ENCODE results near the gene PCDH9. TPM values are rescaled to one million over a fixed set of nuclear protein-coding genes. Genes with fewer than 3 reads are reported as not detected.

The PCDH9 gene
- total RNA-seq, 1 donor from 2014 or later, result 0.40 TPM

- peak; percentile 57 for TF ChIP-seq CTCF (conservative IDR thresholded peaks at IDR 0.05; ENCODE audit: low read depth, low read length)
- DNase-seq (ENCODE audit: low read depth), result no peak
- no peak overlapping the region for H3K4me3 ChIP-seq (ENCODE audit: low read depth, low read length)
These were observed 611.4 kb downstream of the PCDH9 start for GRCh38 chr13:66618702-66619101.

- no peak overlapping the region for H3K4me3 ChIP-seq (ENCODE audit: low read depth, low read length)
- no peak for DNase-seq (ENCODE audit: low read depth)
- TF ChIP-seq CTCF (conservative IDR thresholded peaks at IDR 0.05; ENCODE audit: low read depth, low read length), result no peak
These were observed 612.4 kb downstream of the PCDH9 start for GRCh38 chr13:66617786-66618185.

GRCh38 chr13:66612983-66613382, 617.2 kb downstream of the PCDH9 start:
- H3K4me3 ChIP-seq (ENCODE audit: low read depth, low read length), result no peak overlapping the region
- no peak for DNase-seq (ENCODE audit: low read depth)
- TF ChIP-seq CTCF (conservative IDR thresholded peaks at IDR 0.05; ENCODE audit: low read depth, low read length), result no peak

GRCh38 chr13:66586489-66586888, 643.6 kb downstream of the PCDH9 start:
- TF ChIP-seq CTCF (conservative IDR thresholded peaks at IDR 0.05; ENCODE audit: low read depth, low read length), result no peak
- no peak overlapping the region for H3K4me3 ChIP-seq (ENCODE audit: low read depth, low read length)
- no peak for DNase-seq (ENCODE audit: low read depth)

GRCh38 chr13:66585669-66586203, 644.4 kb downstream of the PCDH9 start:
- no peak for DNase-seq (ENCODE audit: low read depth)
- no peak for TF ChIP-seq CTCF (conservative IDR thresholded peaks at IDR 0.05; ENCODE audit: low read depth, low read length)
- H3K4me3 ChIP-seq (ENCODE audit: low read depth, low read length), result no peak overlapping the region

GRCh38 chr13:66581675-66582074, 648.5 kb downstream of the PCDH9 start:
- no peak overlapping the region for H3K4me3 ChIP-seq (ENCODE audit: low read depth, low read length)
- no peak for TF ChIP-seq CTCF (conservative IDR thresholded peaks at IDR 0.05; ENCODE audit: low read depth, low read length)
- no peak for DNase-seq (ENCODE audit: low read depth)

- TF ChIP-seq CTCF (conservative IDR thresholded peaks at IDR 0.05; ENCODE audit: low read depth, low read length), result no peak
- H3K4me3 ChIP-seq (ENCODE audit: low read depth, low read length), result no peak overlapping the region
- DNase-seq (ENCODE audit: low read depth), result no peak
These were observed 651.8 kb downstream of the PCDH9 start for GRCh38 chr13:66578305-66578704.

Measured in epithelial cell of proximal tubule (primary cell).